Uterus (tissue), 2 donors: ENCODE results near the gene TREML4.

ENCODE experiments used
- CTCF ChIP-seq, 4 experiments: fragments of 200-600 bp in 2 of 4; fragments of 450-650 bp in 2 of 4; sonication (generic) in 2 of 4; IDR thresholded peaks; one replicate each; pipeline ENCODE4 v1.5.1; 2016 to 2019; ENCODE audit warnings: antibody characterized with exemption in 4 of 4, mild to moderate bottlenecking in 2 of 4, moderate library complexity in 1 of 4
- POLR2A ChIP-seq, 2 donors: fragments of 450-650 bp; IDR thresholded peaks; one replicate each; pipeline ENCODE4 v1.6.1; 2016; ENCODE audit warnings: antibody characterized with exemption in 2 of 2, mild to moderate bottlenecking in 1 of 2, moderate library complexity in 1 of 2

GRCh38 chr6:41216616-41217015 lies 11.5 kb upstream of the TREML4 start:
- TF ChIP-seq CTCF (IDR thresholded peaks at IDR 0.05) (no peak), POLR2A (IDR thresholded peaks at IDR 0.05) (no peak)
